Activated CD4-positive, alpha-beta T cell treated with anti-CD3 and anti-CD28 coated beads, Interleukin-2, amount 10 ng/mL, durations not matched to agents 24 days and 14 days (primary cell): Measurements from ENCODE around the gene TAAR8. TPM values are rescaled to one million over a fixed set of nuclear protein-coding genes. Genes with fewer than 3 reads are reported as not detected.
A peak's percentile ranks its signal among the peaks of the same experiment; 100 is the strongest.
"Not testable (repeated sequence)": the region's sequence is repeated elsewhere in the genome, so short reads cannot be mapped to it uniquely, and the experiment has no call there.

ENCODE experiments used
- DNase-seq: peaks from one replicate; pipeline ENCODE4 v3.0.0; 2022
- H3K27ac Mint-ChIP-seq: one replicate; pipeline ENCODE4 v1.8.0; 2022; ENCODE audit warnings: mild to moderate bottlenecking, mixed read lengths
- H3K27me3 Mint-ChIP-seq: one replicate; pipeline ENCODE4 v1.8.0; 2022; ENCODE audit warnings: mixed read lengths
- H3K36me3 Mint-ChIP-seq: one replicate; pipeline ENCODE4 v1.8.0; 2022; ENCODE audit warnings: low read depth, mild to moderate bottlenecking, mixed read lengths
- H3K4me1 Mint-ChIP-seq: one replicate; pipeline ENCODE4 v1.8.0; 2021; ENCODE audit warnings: mixed read lengths
- H3K4me3 Mint-ChIP-seq: one replicate; pipeline ENCODE4 v1.8.0; 2022; ENCODE audit warnings: mild to moderate bottlenecking, moderate library complexity, mixed read lengths
- H3K9me3 Mint-ChIP-seq: one replicate; pipeline ENCODE4 v1.8.0; 2021; ENCODE audit warnings: mixed read lengths
- intact Hi-C: fragments of 100-400 bp; cut with micrococcal nuclease; formaldehyde crosslinking; loops from one replicate; pipeline ENCODE4 v1.15.1; 2023
- total RNA-seq: library from RNA; stranded (reverse); gene quantifications from 2 replicates; pipeline ENCODE4 v1.2.3, GENCODE V29; 2022

TAAR8 gene
- total RNA-seq, 1 donor from 2014 or later = not detected

GRCh38 chr6:132525866-132526265 lies 26.6 kb upstream of the TAAR8 start:
- no peaks in the 10 kb centered on the region for H3K9me3 Mint-ChIP-seq

DNA sequence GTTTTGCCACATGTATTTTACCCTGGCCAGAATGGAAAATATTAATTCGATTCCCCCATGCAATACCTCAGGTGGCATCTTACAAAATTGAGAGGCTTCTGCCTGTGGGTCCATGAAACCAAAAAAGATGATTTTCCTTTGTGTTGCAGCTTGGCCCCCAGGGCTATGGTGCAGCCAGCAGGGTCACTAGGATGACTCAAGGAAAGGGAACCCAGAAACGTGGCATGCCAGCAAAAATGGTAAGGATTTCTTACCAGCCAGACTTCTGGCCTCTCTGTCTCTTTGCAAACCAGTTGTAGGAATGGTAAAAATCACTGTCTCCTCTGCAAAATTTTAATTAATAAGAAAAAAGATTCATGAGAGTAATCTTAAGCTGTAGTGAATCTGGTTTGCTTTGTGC lies 26.0 kb upstream of the TAAR8 start:
- H3K27me3 Mint-ChIP-seq = peaks cover 40% of the 10 kb centered on the region
- no peaks in the 10 kb centered on the region for H3K9me3 Mint-ChIP-seq
- no peaks in the 10 kb centered on the region for H3K4me1 Mint-ChIP-seq
- no peaks in the 10 kb centered on the region for H3K36me3 Mint-ChIP-seq
- intact Hi-C loops = no loop called here
- H3K27ac Mint-ChIP-seq = no peak overlapping the region
- H3K4me3 Mint-ChIP-seq = no peak overlapping the region
- no peak for DNase-seq

More at GRCh38 chr6:132525866-132526265, 26.6 kb upstream of the TAAR8 start:
- Mint-ChIP-seq H3K36me3 (no peaks in the 10 kb centered on the region), H3K27me3 (peaks cover 42% of the 10 kb centered on the region), H3K4me3 (no peak overlapping the region), H3K4me1 (no peaks in the 10 kb centered on the region), H3K27ac (no peak overlapping the region)
- no peak for DNase-seq
- intact Hi-C loops = no loop called here

DNA sequence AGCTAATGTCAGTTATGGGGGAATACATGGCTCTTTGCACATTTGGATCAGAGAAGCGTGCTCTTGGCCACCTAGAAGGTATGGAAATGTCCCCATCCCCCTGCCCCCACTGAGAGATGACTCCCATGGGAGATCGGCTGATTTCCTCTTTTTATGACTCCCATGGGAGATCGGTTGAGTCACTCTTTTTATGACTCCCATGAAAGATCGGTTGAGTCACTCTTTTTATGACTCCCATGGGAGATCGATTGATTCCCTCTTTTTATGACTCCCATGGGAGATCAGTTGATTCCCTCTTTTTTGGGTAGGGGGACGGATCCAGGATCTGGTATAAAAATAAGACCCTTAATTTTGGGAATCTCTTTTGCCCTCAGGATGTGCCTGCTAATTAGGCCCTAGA lies 24.7 kb upstream of the TAAR8 start:
- Mint-ChIP-seq H3K4me3 (no peak overlapping the region), H3K9me3 (no peaks in the 10 kb centered on the region), H3K27ac (no peak overlapping the region), H3K36me3 (no peaks in the 10 kb centered on the region), H3K4me1 (no peaks in the 10 kb centered on the region), H3K27me3 (peaks cover 37% of the 10 kb centered on the region)
- no peak for DNase-seq
- intact Hi-C loops = no loop called here

DNA sequence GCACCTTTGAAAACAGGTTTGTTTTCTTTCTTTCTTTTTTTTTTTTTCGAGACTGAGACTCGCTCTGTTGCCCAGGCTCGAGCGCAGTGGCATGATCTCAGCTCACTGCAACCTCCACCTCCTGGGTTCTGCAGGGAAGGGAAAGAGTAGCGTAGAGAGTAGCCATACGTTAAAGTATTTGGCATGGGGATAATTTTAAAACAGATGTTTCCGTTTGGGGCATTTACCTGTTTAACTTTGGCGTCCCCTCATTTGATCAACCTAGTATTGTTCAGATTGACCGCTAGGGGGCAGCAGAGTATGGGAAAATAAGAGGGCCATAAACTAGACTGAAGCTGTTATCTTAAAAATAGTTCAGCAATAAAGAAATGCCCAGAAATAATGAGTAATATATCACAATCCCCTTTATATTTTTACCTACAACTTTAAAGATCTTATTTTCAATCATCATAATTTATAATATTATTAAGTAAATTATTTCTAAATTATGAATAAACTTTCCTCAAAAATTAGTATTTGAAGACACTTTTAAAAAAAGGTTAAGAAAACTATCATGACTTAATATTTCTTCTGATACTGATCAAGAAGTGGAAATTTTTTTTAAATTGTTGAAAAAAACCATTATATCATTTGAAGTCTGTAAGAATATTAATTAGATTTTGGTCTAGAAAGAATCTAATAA lies 22.0 kb upstream of the TAAR8 start:
- no peaks in the 10 kb centered on the region for H3K4me1 Mint-ChIP-seq
- H3K4me3 Mint-ChIP-seq = no peak overlapping the region

DNA sequence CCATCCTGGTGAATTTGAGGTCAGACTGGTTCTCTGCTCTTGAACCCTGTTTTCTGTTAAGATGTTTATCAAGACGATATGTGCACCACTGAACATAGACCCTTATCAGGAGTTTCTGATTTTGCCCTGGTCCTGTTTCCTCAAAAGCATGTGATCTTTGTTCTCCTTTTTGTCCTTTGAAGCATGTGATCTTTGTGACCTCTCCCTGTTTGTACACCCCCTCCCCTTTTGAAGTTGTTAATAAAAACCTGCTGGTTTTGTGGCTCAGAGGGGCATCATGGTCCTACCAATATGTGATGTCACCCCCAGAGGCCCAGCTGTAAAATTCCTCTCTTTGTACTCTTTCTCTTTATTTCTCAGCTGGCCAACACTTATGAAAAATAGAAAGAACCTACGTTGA lies 17.9 kb upstream of the TAAR8 start:
- not testable (repeated sequence) for H3K4me1 Mint-ChIP-seq, H3K9me3 Mint-ChIP-seq, H3K27ac Mint-ChIP-seq, H3K4me3 Mint-ChIP-seq, DNase-seq, H3K36me3 Mint-ChIP-seq
- H3K27me3 Mint-ChIP-seq = peaks cover 33% of the 10 kb centered on the region
- intact Hi-C loops = loop anchor here (5.0 to 10.0 kb wide), 3 partner anchors 130 to 1018 kb away; no protein-coding TSS in a partner anchor

More for the DNA sequence above, 22.0 kb upstream of the TAAR8 start:
- Mint-ChIP-seq H3K36me3 (no peaks in the 10 kb centered on the region), H3K9me3 (no peaks in the 10 kb centered on the region), H3K27me3 (peaks cover 23% of the 10 kb centered on the region), H3K27ac (no peak overlapping the region)
- peak; percentile 90 for DNase-seq
- intact Hi-C loops = loop anchor here (5.0 to 10.0 kb wide), 3 partner anchors 134 to 1022 kb away; no protein-coding TSS in a partner anchor

DNA sequence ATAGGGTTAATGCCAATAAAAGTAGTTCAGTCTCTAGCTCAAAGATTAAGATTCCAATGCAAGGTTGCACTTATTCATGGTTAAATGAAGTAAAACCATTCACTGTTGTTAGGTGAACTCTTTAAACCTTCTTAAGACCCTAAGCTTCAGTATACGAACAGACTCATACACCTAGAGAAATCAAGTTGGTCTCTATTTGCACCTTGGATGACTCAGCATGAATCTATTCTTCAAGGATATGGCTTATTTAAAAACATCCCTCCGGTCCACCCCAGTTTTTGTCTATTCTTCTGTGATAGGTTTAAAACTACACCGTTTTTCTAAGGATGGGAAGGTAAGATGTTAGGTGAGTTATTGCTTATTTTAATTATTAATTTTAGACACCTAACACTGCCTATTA lies 15.3 kb upstream of the TAAR8 start:
- Mint-ChIP-seq H3K9me3 (no peaks in the 10 kb centered on the region), H3K4me1 (no peaks in the 10 kb centered on the region), H3K27ac (no peak overlapping the region), H3K4me3 (no peak overlapping the region), H3K36me3 (no peaks in the 10 kb centered on the region), H3K27me3 (peaks cover 41% of the 10 kb centered on the region)
- no peak for DNase-seq
- intact Hi-C loops = loop anchor here (10.0 kb wide), 1 partner anchor 128 kb away; no protein-coding TSS in a partner anchor

GRCh38 chr6:132537977-132538376 lies 14.5 kb upstream of the TAAR8 start, which contains the start of gene TAAR9:
Gene TAAR9 (plus strand): TSS chr6:132538277. CDS start chr6:132538290, 13 bp downstream.
- intact Hi-C loops = loop anchor here (10.0 kb wide), 1 partner anchor 127 kb away; no protein-coding TSS in a partner anchor
- Mint-ChIP-seq H3K36me3 (no peaks in the 10 kb centered on the region), H3K27me3 (peaks cover 40% of the 10 kb centered on the region), H3K9me3 (no peaks in the 10 kb centered on the region), H3K4me1 (no peaks in the 10 kb centered on the region), H3K4me3 (no peak within 1 kb of the TSS), H3K27ac (no peak within 1 kb of the TSS)
- no peak for DNase-seq

DNA sequence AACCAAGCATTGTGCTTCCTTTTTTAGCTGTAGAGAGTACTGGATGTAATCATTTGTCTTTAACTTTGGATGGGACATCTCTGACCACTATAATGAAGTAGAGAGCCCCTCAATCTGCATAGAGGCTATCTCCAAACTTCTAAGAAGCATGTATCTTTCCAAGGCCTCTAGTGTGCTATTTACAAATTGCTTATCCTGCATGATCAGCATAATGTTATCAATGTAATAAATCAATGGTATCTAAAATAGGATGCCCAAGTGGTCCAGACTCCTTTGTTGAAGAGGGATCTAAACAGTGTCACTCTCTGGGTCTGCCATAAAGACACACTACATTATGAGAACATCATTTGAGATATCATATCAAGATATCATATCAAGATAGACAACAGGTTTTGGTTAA lies 7.6 kb upstream of the TAAR8 start:
- no peaks in the 10 kb centered on the region for H3K36me3 Mint-ChIP-seq
- H3K4me1 Mint-ChIP-seq = no peaks in the 10 kb centered on the region
- no peak overlapping the region for H3K4me3 Mint-ChIP-seq
- intact Hi-C loops = no loop called here
- no peaks in the 10 kb centered on the region for H3K9me3 Mint-ChIP-seq
- DNase-seq = no peak
- no peak overlapping the region for H3K27ac Mint-ChIP-seq
- peaks cover 16% of the 10 kb centered on the region for H3K27me3 Mint-ChIP-seq

DNA sequence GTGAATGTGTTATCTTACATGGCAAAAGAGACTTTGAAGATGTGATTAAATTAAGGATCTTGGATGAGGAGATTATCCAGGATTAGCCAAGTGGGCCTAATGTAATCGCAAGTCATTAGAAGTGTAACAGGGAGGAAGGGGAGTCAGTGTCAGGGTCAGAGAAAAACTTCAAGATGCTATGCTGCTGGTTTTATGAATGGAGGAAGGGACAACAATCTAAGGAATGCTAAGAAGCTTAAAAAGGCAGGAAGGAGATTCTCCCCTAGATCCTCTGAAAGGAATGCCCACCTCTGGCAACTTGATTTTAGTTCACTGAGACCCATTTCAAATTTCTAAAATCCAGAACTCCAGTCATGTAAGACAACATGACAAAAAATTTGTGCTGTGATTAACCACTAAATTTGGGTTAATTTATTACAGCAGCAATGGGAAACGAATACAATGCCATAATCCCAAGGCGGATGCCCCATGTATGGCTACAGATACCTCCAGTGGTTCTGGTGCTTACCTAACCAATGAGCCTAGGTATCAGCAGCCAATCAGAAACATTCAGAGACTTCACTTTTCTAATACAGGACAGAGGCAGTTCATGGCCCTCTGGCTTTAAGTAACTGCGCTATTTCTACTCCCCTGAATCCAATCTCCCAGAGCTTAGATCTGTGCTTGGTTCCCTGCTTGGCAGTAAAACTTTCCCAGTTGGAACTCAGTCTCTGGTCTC lies 3.6 kb upstream of the TAAR8 start:
- no peak for DNase-seq
- intact Hi-C loops = no loop called here
- Mint-ChIP-seq H3K9me3 (no peaks in the 10 kb centered on the region), H3K4me1 (no peaks in the 10 kb centered on the region), H3K36me3 (no peaks in the 10 kb centered on the region), H3K4me3 (no peak overlapping the region), H3K27ac (no peak overlapping the region), H3K27me3 (peaks cover 12% of the 10 kb centered on the region)

DNA sequence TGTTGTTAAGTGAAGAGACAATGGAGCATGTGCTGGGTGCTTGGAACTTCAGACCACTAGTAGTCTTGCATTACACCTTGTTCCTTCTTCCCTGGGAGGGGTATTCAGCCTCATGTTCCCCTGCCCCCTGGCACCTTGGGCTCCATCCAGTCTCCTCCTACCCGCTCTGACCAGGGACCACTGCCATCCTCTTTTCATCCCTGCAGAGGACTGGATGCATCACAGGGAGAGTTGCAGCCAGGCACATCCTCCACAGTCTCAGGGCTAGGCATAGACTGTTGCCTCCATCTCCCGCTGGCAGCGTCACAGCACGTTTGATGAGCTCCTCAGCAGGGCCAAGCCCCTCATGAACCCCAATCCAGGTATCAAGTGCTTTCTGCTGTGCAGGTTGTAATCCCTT lies 1.3 kb upstream of the TAAR8 start:
- Mint-ChIP-seq H3K4me1 (no peaks in the 10 kb centered on the region), H3K27ac (no peak overlapping the region), H3K27me3 (peaks cover 18% of the 10 kb centered on the region), H3K36me3 (no peaks in the 10 kb centered on the region), H3K4me3 (no peak overlapping the region), H3K9me3 (no peaks in the 10 kb centered on the region)
- intact Hi-C loops = no loop called here
- DNase-seq = no peak

GRCh38 chr6:132560087-132560486 lies 7.6 kb downstream of the TAAR8 start:
- intact Hi-C loops, H3K4me3 Mint-ChIP-seq: not testable (repeated sequence)

GRCh38 chr6:132566404-132566803 lies 13.9 kb downstream of the TAAR8 start:
- H3K36me3 Mint-ChIP-seq = no peaks in the 10 kb centered on the region
- peaks cover 9% of the 10 kb centered on the region for H3K27me3 Mint-ChIP-seq
- H3K27ac Mint-ChIP-seq = no peak overlapping the region
- DNase-seq = no peak
- H3K4me1 Mint-ChIP-seq = no peaks in the 10 kb centered on the region
- H3K9me3 Mint-ChIP-seq = no peaks in the 10 kb centered on the region
- intact Hi-C loops = no loop called here
- H3K4me3 Mint-ChIP-seq = no peak overlapping the region

More at GRCh38 chr6:132560087-132560486, 7.6 kb downstream of the TAAR8 start:
- H3K27ac Mint-ChIP-seq, H3K36me3 Mint-ChIP-seq, DNase-seq, H3K4me1 Mint-ChIP-seq, H3K9me3 Mint-ChIP-seq: not testable (repeated sequence)
- H3K27me3 Mint-ChIP-seq = peaks cover 17% of the 10 kb centered on the region

DNA sequence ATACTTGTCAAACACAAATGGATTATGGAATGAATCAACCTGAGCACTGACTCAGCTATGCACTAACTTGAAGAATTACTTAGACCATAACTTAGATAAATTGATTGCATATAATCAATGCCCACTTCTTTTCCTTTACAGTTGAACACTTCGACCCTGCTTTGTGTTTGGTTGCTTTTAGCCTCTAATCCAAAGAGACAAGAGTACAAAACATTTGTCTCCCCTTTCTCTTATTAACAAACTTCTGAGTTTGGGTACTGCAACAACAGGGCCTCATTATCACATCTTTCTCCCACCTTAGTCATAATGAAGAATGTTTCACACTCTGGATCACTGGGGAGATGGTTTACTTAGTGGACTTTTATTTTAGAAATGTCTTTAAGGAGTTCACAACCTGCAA lies 15.1 kb downstream of the TAAR8 start:
- H3K27me3 Mint-ChIP-seq = peaks cover 10% of the 10 kb centered on the region
- H3K4me1 Mint-ChIP-seq = no peaks in the 10 kb centered on the region
- H3K4me3 Mint-ChIP-seq = no peak overlapping the region
- no peaks in the 10 kb centered on the region for H3K36me3 Mint-ChIP-seq
- no peak overlapping the region for H3K27ac Mint-ChIP-seq
- no peaks in the 10 kb centered on the region for H3K9me3 Mint-ChIP-seq
- no peak for DNase-seq
- intact Hi-C loops = no loop called here

GRCh38 chr6:132568611-132569010 lies 16.1 kb downstream of the TAAR8 start:
- Mint-ChIP-seq H3K27ac (no peak overlapping the region), H3K4me3 (no peak overlapping the region), H3K36me3 (no peaks in the 10 kb centered on the region), H3K9me3 (no peaks in the 10 kb centered on the region), H3K4me1 (no peaks in the 10 kb centered on the region), H3K27me3 (peaks cover 14% of the 10 kb centered on the region)
- DNase-seq = no peak
- intact Hi-C loops = no loop called here
